Trophoblast cell (in vitro differentiated cells and primary cell): ENCODE measurements around the gene PSMD2.

Source experiments
- DNase-seq, 2 donors: peaks; one replicate each; pipeline ENCODE4 v3.0.0-alpha.2; 2016
- H2AFZ ChIP-seq: 2 replicates; pipeline ENCODE4 v1.6.1; 2013; ENCODE audit warnings: low read length, moderate library complexity, mild to moderate bottlenecking; ENCODE audit not compliant: insufficient read depth, poor library complexity
- H2AK5ac ChIP-seq: 2 replicates; pipeline ENCODE4 v1.6.1; 2013; ENCODE audit warnings: mild to moderate bottlenecking, low read length
- H2BK120ac ChIP-seq: 2 replicates; pipeline ENCODE4 v1.6.1; 2013; ENCODE audit warnings: low read length, mild to moderate bottlenecking, moderate library complexity; ENCODE audit not compliant: insufficient read depth, poor library complexity
- H2BK12ac ChIP-seq: 2 replicates; pipeline ENCODE4 v1.6.1; 2013; ENCODE audit warnings: mild to moderate bottlenecking, low read length, moderate library complexity
- H2BK5ac ChIP-seq: 2 replicates; pipeline ENCODE4 v1.6.1; 2013; ENCODE audit warnings: low read length, low read depth, moderate library complexity, mild to moderate bottlenecking; ENCODE audit not compliant: poor library complexity
- H3K14ac ChIP-seq: 2 replicates; pipeline ENCODE4 v1.6.1; 2013; ENCODE audit warnings: mild to moderate bottlenecking, low read length
- H3K18ac ChIP-seq: 2 replicates; pipeline ENCODE4 v1.6.1; 2013; ENCODE audit warnings: mild to moderate bottlenecking, low read length
- H3K23ac ChIP-seq: 2 replicates; pipeline ENCODE4 v1.6.1; 2013; ENCODE audit warnings: low read length
- H3K27ac ChIP-seq: 2 replicates; pipeline ENCODE4 v1.5.1; 2013; ENCODE audit warnings: low read depth, mild to moderate bottlenecking, inconsistent platforms, low read length, moderate library complexity
- H3K27me3 ChIP-seq: 2 replicates; pipeline ENCODE4 v1.6.1; 2013; ENCODE audit warnings: inconsistent platforms, mild to moderate bottlenecking, low read length, moderate library complexity; ENCODE audit not compliant: insufficient read depth
- H3K36me3 ChIP-seq, 2 experiments: 1 replicate in 1 of 2; 2 replicates in 1 of 2; pipeline ENCODE4 v1.6.1; 2013; ENCODE audit warnings: low read length in 2 of 2, mild to moderate bottlenecking in 2 of 2, moderate library complexity in 1 of 2; ENCODE audit not compliant: insufficient read depth in 2 of 2, control insufficient read depth in 1 of 2
- H3K4ac ChIP-seq: 2 replicates; pipeline ENCODE4 v1.6.1; 2013; ENCODE audit warnings: low read depth, mild to moderate bottlenecking, low read length, moderate library complexity
- H3K4me1 ChIP-seq, 2 experiments: 1 replicate in 1 of 2; 2 replicates in 1 of 2; pipeline ENCODE4 v1.6.1; 2013; ENCODE audit warnings: low read length in 2 of 2, mild to moderate bottlenecking in 2 of 2, moderate library complexity in 1 of 2; ENCODE audit not compliant: insufficient read depth in 2 of 2, control insufficient read depth in 1 of 2
- H3K4me2 ChIP-seq: 2 replicates; pipeline ENCODE4 v1.6.1; 2013; ENCODE audit warnings: inconsistent platforms, mild to moderate bottlenecking, low read length, moderate library complexity
- H3K4me3 ChIP-seq: 2 replicates; pipeline ENCODE4 v1.5.1; 2013; ENCODE audit warnings: mild to moderate bottlenecking, low read depth, low read length, inconsistent platforms
- H3K79me1 ChIP-seq: one replicate; pipeline ENCODE4 v1.6.1; 2013; ENCODE audit warnings: low read length
- H3K79me2 ChIP-seq: 2 replicates; pipeline ENCODE4 v1.6.1; 2013; ENCODE audit warnings: low read length, mild to moderate bottlenecking; ENCODE audit not compliant: control insufficient read depth, insufficient read depth, poor library complexity
- H3K9ac ChIP-seq: 2 replicates; pipeline ENCODE4 v1.6.1; 2013; ENCODE audit warnings: mild to moderate bottlenecking, low read length
- H3K9me3 ChIP-seq: 2 replicates; pipeline ENCODE4 v1.6.1; 2013; ENCODE audit warnings: low read depth, mild to moderate bottlenecking, control low read depth, inconsistent platforms, low read length; ENCODE audit not compliant: insufficient read depth
- H4K12ac ChIP-seq: 2 replicates; pipeline ENCODE4 v1.6.1; 2013; ENCODE audit warnings: low read depth, mild to moderate bottlenecking, low read length, moderate library complexity
- H4K8ac ChIP-seq: 2 replicates; pipeline ENCODE4 v1.6.1; 2013; ENCODE audit warnings: low read depth, mild to moderate bottlenecking, low read length, moderate library complexity
- H4K91ac ChIP-seq: one replicate; pipeline ENCODE4 v1.6.1; 2013; ENCODE audit warnings: low read depth, mild to moderate bottlenecking, low read length, moderate library complexity
- WGBS: extraction: QIAGEN DNeasy Blood & Tissue Kit; methylation state at CpG from one replicate; pipeline ENCODE4 v1.1.7; 2013; ENCODE audit warnings: missing lambda C conversion rate; ENCODE audit not compliant: insufficient read length, insufficient coverage; ENCODE audit errors: extremely low coverage; 5-methylcytosine and 5-hydroxymethylcytosine counted together

The PSMD2 gene

DNA sequence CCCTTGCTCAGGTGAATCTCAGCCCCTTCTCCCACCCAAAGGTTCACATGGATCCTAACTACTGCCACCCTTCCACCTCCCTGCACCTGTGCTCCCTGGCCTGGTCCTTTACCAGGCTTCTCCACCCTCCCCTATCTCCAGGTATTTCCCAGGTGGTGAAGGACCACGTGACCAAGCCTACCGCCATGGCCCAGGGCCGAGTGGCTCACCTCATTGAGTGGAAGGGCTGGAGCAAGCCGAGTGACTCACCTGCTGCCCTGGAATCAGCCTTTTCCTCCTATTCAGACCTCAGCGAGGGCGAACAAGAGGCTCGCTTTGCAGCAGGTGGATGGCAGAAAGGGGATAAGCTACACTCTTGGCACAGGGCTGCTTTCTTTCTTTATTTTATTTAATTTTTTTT, 42.9 kb downstream of the PSMD2 start:
- H3K4me3 ChIP-seq: no peak overlapping the region
- no peak overlapping the region for H3K23ac ChIP-seq
- H3K4me1 ChIP-seq: peaks cover 3 to 4% of the 10 kb centered on the region in 2 experiments
- H2AK5ac ChIP-seq: no peak overlapping the region
- H3K79me2 ChIP-seq: peaks cover 1% of the 10 kb centered on the region
- H3K9me3 ChIP-seq: no peaks in the 10 kb centered on the region
- H3K79me1 ChIP-seq: no peaks in the 10 kb centered on the region
- no peak overlapping the region for H3K4ac ChIP-seq
- WGBS: no CpG with 5 or more reads among the region's 7 CpGs
- no peak overlapping the region for H3K4me2 ChIP-seq
- peak; percentile 68 to 78 for DNase-seq
- H2BK12ac ChIP-seq: no peak overlapping the region
- H3K27me3 ChIP-seq: no peaks in the 10 kb centered on the region
- H4K12ac ChIP-seq: no peak overlapping the region
- H3K27ac ChIP-seq: no peak overlapping the region
- H3K14ac ChIP-seq: no peak overlapping the region
- no peak overlapping the region for H2BK120ac ChIP-seq
- no peak overlapping the region for H4K8ac ChIP-seq
- H3K9ac ChIP-seq: no peak overlapping the region
- no peak overlapping the region for H2BK5ac ChIP-seq
- peaks cover 21 to 28% of the 10 kb centered on the region in 2 experiments for H3K36me3 ChIP-seq
- H4K91ac ChIP-seq: no peak overlapping the region
- no peak overlapping the region for H2AFZ ChIP-seq
- H3K18ac ChIP-seq: no peak overlapping the region

DNA sequence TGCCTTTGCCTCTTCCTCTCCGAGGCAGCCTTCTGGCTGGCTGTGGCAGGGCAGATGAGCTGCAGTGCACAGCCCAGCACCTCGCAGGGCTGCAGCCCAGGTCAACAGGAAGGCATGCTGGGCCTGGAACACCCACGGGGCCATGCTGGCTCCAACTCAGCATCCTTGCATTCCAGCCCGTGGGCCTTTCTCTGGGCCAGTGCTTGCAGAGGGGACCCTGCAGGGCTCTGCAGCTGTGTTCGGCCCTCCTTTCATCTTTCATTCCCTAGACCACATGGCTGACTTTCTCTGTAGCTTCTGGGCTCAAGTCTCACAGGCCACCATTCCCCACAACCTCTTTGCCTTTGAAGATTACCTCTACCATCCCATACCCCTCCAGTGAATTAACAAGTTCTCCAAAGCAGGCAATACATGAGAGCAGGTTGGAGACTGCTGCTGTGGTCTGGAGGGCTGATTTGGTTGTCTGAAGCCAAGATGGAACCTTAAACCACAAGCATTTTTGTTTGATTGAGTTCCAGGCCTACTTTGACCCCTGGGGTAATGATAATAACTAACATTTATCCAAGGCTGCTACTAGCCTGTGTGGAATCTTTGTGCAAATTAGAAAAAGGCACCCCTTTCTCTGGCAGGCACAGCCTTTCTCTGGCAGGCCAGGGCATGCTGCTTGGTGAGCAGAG, 44.3 kb downstream of the PSMD2 start:
- no peak for DNase-seq
- no peak overlapping the region for H3K18ac ChIP-seq
- peaks cover 21 to 28% of the 10 kb centered on the region in 2 experiments for H3K36me3 ChIP-seq
- H3K79me2 ChIP-seq: no peaks in the 10 kb centered on the region
- no peak overlapping the region for H3K27ac ChIP-seq
- H2BK12ac ChIP-seq: no peak overlapping the region
- H3K4ac ChIP-seq: no peak overlapping the region
- no peak overlapping the region for H3K14ac ChIP-seq
- no peak overlapping the region for H4K91ac ChIP-seq
- no peaks in the 10 kb centered on the region for H3K9me3 ChIP-seq
- H2BK5ac ChIP-seq: no peak overlapping the region
- no peak overlapping the region for H3K9ac ChIP-seq
- H3K27me3 ChIP-seq: no peaks in the 10 kb centered on the region
- H2AK5ac ChIP-seq: no peak overlapping the region
- no peak overlapping the region for H4K12ac ChIP-seq
- H3K4me3 ChIP-seq: no peak overlapping the region
- no peak overlapping the region for H4K8ac ChIP-seq
- no peaks in the 10 kb centered on the region for H3K79me1 ChIP-seq
- no peak overlapping the region for H3K4me2 ChIP-seq
- H2AFZ ChIP-seq: no peak overlapping the region
- no peak overlapping the region for H2BK120ac ChIP-seq
- H3K23ac ChIP-seq: no peak overlapping the region
- peaks cover 0 to 3% of the 10 kb centered on the region in 2 experiments for H3K4me1 ChIP-seq
- no CpG with 5 or more reads among the region's 5 CpGs for WGBS

DNA sequence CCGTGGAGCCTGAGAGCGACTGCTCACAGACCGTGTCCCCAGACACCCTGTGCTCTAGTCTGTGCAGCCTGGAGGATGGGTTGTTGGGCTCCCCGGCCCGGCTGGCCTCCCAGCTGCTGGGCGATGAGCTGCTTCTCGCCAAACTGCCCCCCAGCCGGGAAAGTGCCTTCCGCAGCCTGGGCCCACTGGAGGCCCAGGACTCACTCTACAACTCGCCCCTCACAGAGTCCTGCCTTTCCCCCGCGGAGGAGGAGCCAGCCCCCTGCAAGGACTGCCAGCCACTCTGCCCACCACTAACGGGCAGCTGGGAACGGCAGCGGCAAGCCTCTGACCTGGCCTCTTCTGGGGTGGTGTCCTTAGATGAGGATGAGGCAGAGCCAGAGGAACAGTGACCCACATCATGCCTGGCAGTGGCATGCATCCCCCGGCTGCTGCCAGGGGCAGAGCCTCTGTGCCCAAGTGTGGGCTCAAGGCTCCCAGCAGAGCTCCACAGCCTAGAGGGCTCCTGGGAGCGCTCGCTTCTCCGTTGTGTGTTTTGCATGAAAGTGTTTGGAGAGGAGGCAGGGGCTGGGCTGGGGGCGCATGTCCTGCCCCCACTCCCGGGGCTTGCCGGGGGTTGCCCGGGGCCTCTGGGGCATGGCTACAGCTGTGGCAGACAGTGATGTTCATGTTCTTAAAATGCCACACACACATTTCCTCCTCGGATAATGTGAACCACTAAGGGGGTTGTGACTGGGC, 45.7 kb downstream of the PSMD2 start:
- Histone ChIP-seq H3K4me2 (no peak overlapping the region), H3K14ac (no peak overlapping the region), H2BK120ac (no peak overlapping the region), H3K79me1 (no peaks in the 10 kb centered on the region), H4K91ac (no peak overlapping the region), H3K4me1 (no peaks in the 10 kb centered on the region), H2AFZ (no peak overlapping the region), H3K27ac (no peak overlapping the region), H3K9ac (no peak overlapping the region), H4K8ac (no peak overlapping the region), H3K36me3 (peaks cover 21 to 28% of the 10 kb centered on the region in 2 experiments), H3K23ac (no peak overlapping the region), H3K9me3 (no peaks in the 10 kb centered on the region), H3K79me2 (no peaks in the 10 kb centered on the region), H2AK5ac (no peak overlapping the region), H3K18ac (no peak overlapping the region), H3K27me3 (no peaks in the 10 kb centered on the region), H2BK12ac (no peak overlapping the region), H3K4ac (no peak overlapping the region), H4K12ac (no peak overlapping the region), H2BK5ac (no peak overlapping the region), H3K4me3 (no peak overlapping the region)
- no peak for DNase-seq
- WGBS: no CpG with 5 or more reads among the region's 24 CpGs

DNA sequence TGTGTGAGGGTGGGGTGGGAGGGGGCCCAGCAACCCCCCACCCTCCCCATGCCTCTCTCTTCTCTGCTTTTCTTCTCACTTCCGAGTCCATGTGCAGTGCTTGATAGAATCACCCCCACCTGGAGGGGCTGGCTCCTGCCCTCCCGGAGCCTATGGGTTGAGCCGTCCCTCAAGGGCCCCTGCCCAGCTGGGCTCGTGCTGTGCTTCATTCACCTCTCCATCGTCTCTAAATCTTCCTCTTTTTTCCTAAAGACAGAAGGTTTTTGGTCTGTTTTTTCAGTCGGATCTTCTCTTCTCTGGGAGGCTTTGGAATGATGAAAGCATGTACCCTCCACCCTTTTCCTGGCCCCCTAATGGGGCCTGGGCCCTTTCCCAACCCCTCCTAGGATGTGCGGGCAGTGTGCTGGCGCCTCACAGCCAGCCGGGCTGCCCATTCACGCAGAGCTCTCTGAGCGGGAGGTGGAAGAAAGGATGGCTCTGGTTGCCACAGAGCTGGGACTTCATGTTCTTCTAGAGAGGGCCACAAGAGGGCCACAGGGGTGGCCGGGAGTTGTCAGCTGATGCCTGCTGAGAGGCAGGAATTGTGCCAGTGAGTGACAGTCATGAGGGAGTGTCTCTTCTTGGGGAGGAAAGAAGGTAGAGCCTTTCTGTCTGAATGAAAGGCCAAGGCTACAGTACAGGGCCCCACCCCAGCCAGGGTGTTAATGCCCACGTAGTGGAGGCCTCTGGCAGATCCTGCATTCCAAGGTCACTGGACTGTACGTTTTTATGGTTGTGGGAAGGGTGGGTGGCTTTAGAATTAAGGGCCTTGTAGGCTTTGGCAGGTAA, 46.5 kb downstream of the PSMD2 start:
- Histone ChIP-seq H3K36me3 (peaks cover 21 to 28% of the 10 kb centered on the region in 2 experiments), H3K4ac (no peak overlapping the region), H3K9me3 (no peaks in the 10 kb centered on the region), H4K8ac (no peak overlapping the region), H3K79me2 (no peaks in the 10 kb centered on the region), H2BK120ac (no peak overlapping the region), H3K4me1 (no peaks in the 10 kb centered on the region), H3K4me3 (no peak overlapping the region), H3K18ac (no peak overlapping the region), H2AFZ (no peak overlapping the region), H4K91ac (no peak overlapping the region), H2BK12ac (no peak overlapping the region), H3K27ac (no peak overlapping the region), H3K79me1 (no peaks in the 10 kb centered on the region), H2AK5ac (no peak overlapping the region), H4K12ac (no peak overlapping the region), H3K23ac (no peak overlapping the region), H3K4me2 (no peak overlapping the region), H2BK5ac (no peak overlapping the region), H3K14ac (no peak overlapping the region), H3K27me3 (no peaks in the 10 kb centered on the region), H3K9ac (no peak overlapping the region)
- peak; percentile 44 to 64 for DNase-seq
- no CpG with 5 or more reads among the region's 14 CpGs for WGBS
